Stimulated activated CD8-positive, alpha-beta memory T cell treated with anti-CD3 and anti-CD28 coated beads, Interleukin-7, amount 100 ng/mL, for 4 hours (primary cell): ENCODE data around the gene NAGK.
"Not testable (repeated sequence)": the region's sequence is repeated elsewhere in the genome, so short reads cannot be mapped to it uniquely, and the experiment has no call there.

ENCODE experiments used
- DNase-seq, 2 donors: peaks; one replicate each; pipeline ENCODE4 v3.0.0-alpha.2; 2020; ENCODE audit warnings: low read depth in 2 of 2

NAGK gene

GRCh38 chr2:71069376-71069775 is 928 bp downstream of the NAGK start:
- DNase-seq, result no peak

- DNase-seq, result no peak
These were observed 2.0 kb downstream of the NAGK start for GRCh38 chr2:71070294-71071093.

GRCh38 chr2:71071681-71072398 is 3.4 kb downstream of the NAGK start:
- peak; percentile 21 to 38 for DNase-seq

- DNase-seq, result no peak
These were observed 4.0 kb downstream of the NAGK start for GRCh38 chr2:71072492-71072891.

GRCh38 chr2:71073475-71073874 is 5.0 kb downstream of the NAGK start:
- no peak for DNase-seq

- DNase-seq, result no peak
These were observed 6.5 kb downstream of the NAGK start for GRCh38 chr2:71074893-71075395.

GRCh38 chr2:71078624-71079023 is 10.2 kb downstream of the NAGK start:
- DNase-seq, result no peak

GRCh38 chr2:71082402-71083252 is 14.2 kb downstream of the NAGK start:
- DNase-seq, result peak in 1 of 2 donors; percentile 17

- not testable (repeated sequence) for DNase-seq
These were observed 14.8 kb downstream of the NAGK start for GRCh38 chr2:71083297-71083696.

- not testable (repeated sequence) for DNase-seq
These were observed 15.4 kb downstream of the NAGK start for GRCh38 chr2:71083752-71084312.

- not testable (repeated sequence) for DNase-seq
These were observed 17.0 kb downstream of the NAGK start for GRCh38 chr2:71085325-71086003.

GRCh38 chr2:71089475-71089874 is 21.0 kb downstream of the NAGK start:
- not testable (repeated sequence) for DNase-seq

GRCh38 chr2:71091808-71092207 is 23.4 kb downstream of the NAGK start:
- not testable (repeated sequence) for DNase-seq

GRCh38 chr2:71092491-71093260 is 24.2 kb downstream of the NAGK start:
- DNase-seq, result not testable (repeated sequence)

GRCh38 chr2:71100195-71100964 is 31.9 kb downstream of the NAGK start:
- DNase-seq, result peak; percentile 12 to 26

GRCh38 chr2:71101656-71102055 is 33.2 kb downstream of the NAGK start:
- no peak for DNase-seq

- no peak for DNase-seq
These were observed 34.7 kb downstream of the NAGK start for GRCh38 chr2:71102981-71103681.

- DNase-seq, result no peak
These were observed 35.4 kb downstream of the NAGK start for GRCh38 chr2:71103809-71104208.

GRCh38 chr2:71106463-71106862 is 38.0 kb downstream of the NAGK start:
- DNase-seq, result not testable (repeated sequence)
